ENCODE data around the gene MDGA2.

The MDGA2 gene

GRCh38 chr14:47483449-47483848 is 192.0 kb downstream of the MDGA2 start:
- DNase-seq = no peak

- no peak for DNase-seq
Observed at GRCh38 chr14:47471075-47471474, 204.3 kb downstream of the MDGA2 start.

- DNase-seq = no peak
Observed at GRCh38 chr14:47466916-47467315, 208.5 kb downstream of the MDGA2 start.

- DNase-seq = no peak
Observed at GRCh38 chr14:47454025-47454424, 221.4 kb downstream of the MDGA2 start.

- DNase-seq = no peak
Observed at GRCh38 chr14:47447076-47447475, 228.3 kb downstream of the MDGA2 start.

- no peak for DNase-seq
Observed at GRCh38 chr14:47442211-47442610, 233.2 kb downstream of the MDGA2 start.

- no peak for DNase-seq
Observed at GRCh38 chr14:47439953-47440352, 235.5 kb downstream of the MDGA2 start.

GRCh38 chr14:47438650-47439140 is 236.7 kb downstream of the MDGA2 start:
- no peak for DNase-seq

- DNase-seq = no peak
Observed at GRCh38 chr14:47435331-47435965, 240.0 kb downstream of the MDGA2 start.

- no peak for DNase-seq
Observed at GRCh38 chr14:47427629-47428028, 247.8 kb downstream of the MDGA2 start.

GRCh38 chr14:47425302-47425701 is 250.1 kb downstream of the MDGA2 start:
- no peak for DNase-seq

- no peak for DNase-seq
Observed at GRCh38 chr14:47422191-47422590, 253.2 kb downstream of the MDGA2 start.

- DNase-seq = no peak
Observed at GRCh38 chr14:47411523-47411922, 263.9 kb downstream of the MDGA2 start.

- no peak for DNase-seq
Observed at GRCh38 chr14:47392326-47392725, 283.1 kb downstream of the MDGA2 start.

- DNase-seq = no peak
Observed at GRCh38 chr14:47390831-47391504, 284.4 kb downstream of the MDGA2 start.

- no peak for DNase-seq
Observed at GRCh38 chr14:47389535-47389934, 285.9 kb downstream of the MDGA2 start.

GRCh38 chr14:47366006-47366405 is 309.4 kb downstream of the MDGA2 start:
- no peak for DNase-seq

GRCh38 chr14:47365233-47365632 is 310.2 kb downstream of the MDGA2 start:
- no peak for DNase-seq

- no peak for DNase-seq
Observed at GRCh38 chr14:47353186-47353585, 322.2 kb downstream of the MDGA2 start.

- DNase-seq = no peak
Observed at GRCh38 chr14:47346849-47347248, 328.6 kb downstream of the MDGA2 start.

GRCh38 chr14:47345016-47345415 is 330.4 kb downstream of the MDGA2 start:
- no peak for DNase-seq

- no peak for DNase-seq
Observed at GRCh38 chr14:47332939-47333338, 342.5 kb downstream of the MDGA2 start.

- DNase-seq = no peak
Observed at GRCh38 chr14:47332106-47332505, 343.3 kb downstream of the MDGA2 start.

- no peak for DNase-seq
Observed at GRCh38 chr14:47328376-47328775, 347.0 kb downstream of the MDGA2 start.

GRCh38 chr14:47327336-47327735 is 348.1 kb downstream of the MDGA2 start:
- no peak for DNase-seq

All from CD4-positive, alpha-beta T cell treated with Interleukin-1 beta for 1 hour (primary cell).